22Rv1 (cell line): ENCODE measurements around the gene ZMPSTE24.

Source experiments
- H3K27ac ChIP-seq: fragments of 450-650 bp; 2 replicates; pipeline ENCODE4 v1.5.1; 2017
- CTCF ChIP-seq: fragments of 450-650 bp; IDR thresholded peaks from 2 replicates; pipeline ENCODE4 v1.5.1; 2017; ENCODE audit warnings: mild to moderate bottlenecking
- ZFX ChIP-seq: fragments of 450-650 bp; IDR thresholded peaks from 2 replicates; pipeline ENCODE4 v1.6.1; 2017; ENCODE audit warnings: antibody characterized with exemption, borderline replicate concordance

The ZMPSTE24 gene

GRCh38 chr1:40232444-40232843 lies 25.6 kb upstream of the ZMPSTE24 start:
- no peak overlapping the region for H3K27ac ChIP-seq
- no peak for TF ChIP-seq ZFX

- no peak overlapping the region for H3K27ac ChIP-seq
- TF ChIP-seq ZFX (no peak), CTCF (no peak)
These were observed 18.4 kb upstream of the ZMPSTE24 start for GRCh38 chr1:40239626-40240025.

GRCh38 chr1:40240390-40240789 lies 17.6 kb upstream of the ZMPSTE24 start:
- no peak overlapping the region for H3K27ac ChIP-seq
- no peak for TF ChIP-seq CTCF
- no peak for TF ChIP-seq ZFX

GRCh38 chr1:40241362-40241761 lies 16.7 kb upstream of the ZMPSTE24 start:
- H3K27ac ChIP-seq: no peak overlapping the region
- no peak for TF ChIP-seq CTCF
- no peak for TF ChIP-seq ZFX

- TF ChIP-seq ZFX (no peak), CTCF (no peak)
- no peak overlapping the region for H3K27ac ChIP-seq
These were observed 14.7 kb upstream of the ZMPSTE24 start for GRCh38 chr1:40243351-40243750.

GRCh38 chr1:40244138-40244744 lies 13.8 kb upstream of the ZMPSTE24 start:
- H3K27ac ChIP-seq: no peak overlapping the region
- no peak for TF ChIP-seq ZFX
- TF ChIP-seq CTCF: no peak

- TF ChIP-seq CTCF (no peak), ZFX (no peak)
These were observed 12.3 kb upstream of the ZMPSTE24 start for GRCh38 chr1:40245686-40246085.

GRCh38 chr1:40247655-40248054 lies 10.4 kb upstream of the ZMPSTE24 start, which contains the start of gene TMCO2:
Gene TMCO2 (plus strand): TSS chr1:40247937. CDS start chr1:40247994, 57 bp downstream.
- TF ChIP-seq ZFX (no peak), CTCF (no peak)
- H3K27ac ChIP-seq: peak within 1 kb of the TSS; percentile 8; the same call in 1 of the 2 replicates

More at GRCh38 chr1:40245686-40246085, 12.3 kb upstream of the ZMPSTE24 start:
- H3K27ac ChIP-seq: no peak overlapping the region
